GM23248 (cell line): ENCODE results near the gene IL2RA. TPM values are rescaled to one million over a fixed set of nuclear protein-coding genes. Genes with fewer than 3 reads are reported as not detected.
A peak's percentile ranks its signal among the peaks of the same experiment; 100 is the strongest.

Source experiments
- DNase-seq: peaks from one replicate; pipeline ENCODE4 v3.0.0-alpha.2; 2015
- H2AFZ ChIP-seq: fragments of 200-600 bp; sonication (generic); 2 replicates; pipeline ENCODE4 v1.6.1; 2016; ENCODE audit warnings: antibody characterized with exemption
- H3F3A ChIP-seq: fragments of 200-600 bp; sonication (generic); 2 replicates; pipeline ENCODE4 v1.6.1; 2016; ENCODE audit warnings: mild to moderate bottlenecking, antibody characterized with exemption, mixed run types; ENCODE audit not compliant: insufficient read depth
- H3K27ac ChIP-seq: fragments of 200-600 bp; sonication (generic); 2 replicates; pipeline ENCODE4 v1.5.1; 2016; ENCODE audit warnings: mild to moderate bottlenecking
- H3K27me3 ChIP-seq: fragments of 200-600 bp; sonication (generic); replicated peaks from 2 replicates; pipeline ENCODE4 v1.6.1; 2016; ENCODE audit warnings: mild to moderate bottlenecking; ENCODE audit not compliant: insufficient read depth
- H3K36me3 ChIP-seq: fragments of 200-600 bp; sonication (generic); 2 replicates; pipeline ENCODE4 v1.6.1; 2016; ENCODE audit warnings: low read depth, mild to moderate bottlenecking
- H3K4me1 ChIP-seq: fragments of 200-600 bp; sonication (generic); 2 replicates; pipeline ENCODE4 v1.6.1; 2016; ENCODE audit warnings: mild to moderate bottlenecking; ENCODE audit not compliant: insufficient read depth
- H3K4me2 ChIP-seq: fragments of 200-600 bp; sonication (generic); one replicate; pipeline ENCODE4 v1.6.1; 2016; ENCODE audit warnings: mild to moderate bottlenecking; ENCODE audit not compliant: unreplicated experiment
- H3K4me3 ChIP-seq: fragments of 200-600 bp; sonication (generic); 2 replicates; pipeline ENCODE4 v1.5.1; 2016; ENCODE audit warnings: mild to moderate bottlenecking
- H3K79me2 ChIP-seq: fragments of 200-600 bp; sonication (generic); 2 replicates; pipeline ENCODE4 v1.6.1; 2016; ENCODE audit warnings: mild to moderate bottlenecking; ENCODE audit not compliant: insufficient read depth
- H3K9ac ChIP-seq: fragments of 200-600 bp; sonication (generic); 2 replicates; pipeline ENCODE4 v1.6.1; 2016; ENCODE audit warnings: mild to moderate bottlenecking
- H3K9me2 ChIP-seq: fragments of 200-600 bp; sonication (generic); 2 replicates; pipeline ENCODE4 v1.6.1; 2016; ENCODE audit warnings: mixed run types, mild to moderate bottlenecking, moderate library complexity; ENCODE audit not compliant: insufficient read depth
- H3K9me3 ChIP-seq: fragments of 200-600 bp; sonication (generic); one replicate; pipeline ENCODE4 v1.6.1; 2017; ENCODE audit warnings: low read depth
- H4K20me1 ChIP-seq: fragments of 200-600 bp; sonication (generic); 2 replicates; pipeline ENCODE4 v1.6.0; 2016; ENCODE audit not compliant: insufficient read depth
- EZH2 ChIP-seq: fragments of 200-600 bp; sonication (generic); IDR thresholded peaks from 2 replicates; pipeline ENCODE4 v1.6.1; 2018; ENCODE audit warnings: antibody characterized with exemption, mild to moderate bottlenecking; ENCODE audit not compliant: insufficient read depth, poor library complexity, severe bottlenecking
- EZH2phosphoT487 ChIP-seq: fragments of 200-600 bp; sonication (generic); IDR thresholded peaks from 2 replicates; pipeline ENCODE4 v1.6.1; 2018; ENCODE audit warnings: antibody characterized with exemption, moderate library complexity, mild to moderate bottlenecking, low read depth; ENCODE audit not compliant: insufficient read depth
- WGBS, 2 experiments: methylation state at CpG; one replicate each; pipeline ENCODE4 v1.1.6; 2015 to 2017; ENCODE audit warnings: low lambda C conversion rate in 2 of 2, low coverage in 1 of 2; ENCODE audit errors: missing lambda C conversion rate in 2 of 2; 5-methylcytosine and 5-hydroxymethylcytosine counted together
- in situ Hi-C: fragments of 300-500 bp; cut with MboI; formaldehyde crosslinking; loops from 2 replicates; pipeline ENCODE4 v1.15.0; 2020
- polyA plus RNA-seq: library from polyadenylated mRNA; unstranded; fragments of >200 nt; fragmentation: Nextera tagmentation; extraction: Ambion mirVana; gene quantifications from 2 replicates; pipeline ENCODE4 v1.2.1, GENCODE V29; 2016
- total RNA-seq: library from RNA; depleted of rRNA; stranded (reverse); fragments of >200 nt; shearing (Covaris generic); gene quantifications from 2 replicates; pipeline ENCODE4 v1.2.3, GENCODE V29; 2014

Gene IL2RA
- total and polyA plus RNA-seq, 2 experiments from 2014 or later: not detected

GRCh38 chr10:6009961-6010360 lies 52.2 kb downstream of the IL2RA start:
- no peak overlapping the region for H3K9ac ChIP-seq
- peaks cover 13% of the 10 kb centered on the region for H3F3A ChIP-seq
- peak overlapping the region; percentile 80; the same call in 1 of the 2 replicates for H3K27ac ChIP-seq
- DNase-seq: peak; percentile 28
- no peaks in the 10 kb centered on the region for H3K36me3 ChIP-seq
- in situ Hi-C loops: no loop called here
- H3K4me3 ChIP-seq: no peak overlapping the region
- no peaks in the 10 kb centered on the region for H3K79me2 ChIP-seq
- no peak for TF ChIP-seq EZH2
- TF ChIP-seq EZH2phosphoT487: no peak
- H3K9me2 ChIP-seq: no peaks in the 10 kb centered on the region
- H3K27me3 ChIP-seq: no peaks in the 10 kb centered on the region; the same call in 1 of the 2 replicates
- 79 to 85% methylated on average over 4 of the region's 4 CpGs for WGBS, 2 experiments
- peaks cover 17% of the 10 kb centered on the region for H3K4me1 ChIP-seq
- H3K4me2 ChIP-seq: no peak overlapping the region
- H4K20me1 ChIP-seq: no peaks in the 10 kb centered on the region
- no peak overlapping the region for H2AFZ ChIP-seq
- H3K9me3 ChIP-seq: no peaks in the 10 kb centered on the region

DNA sequence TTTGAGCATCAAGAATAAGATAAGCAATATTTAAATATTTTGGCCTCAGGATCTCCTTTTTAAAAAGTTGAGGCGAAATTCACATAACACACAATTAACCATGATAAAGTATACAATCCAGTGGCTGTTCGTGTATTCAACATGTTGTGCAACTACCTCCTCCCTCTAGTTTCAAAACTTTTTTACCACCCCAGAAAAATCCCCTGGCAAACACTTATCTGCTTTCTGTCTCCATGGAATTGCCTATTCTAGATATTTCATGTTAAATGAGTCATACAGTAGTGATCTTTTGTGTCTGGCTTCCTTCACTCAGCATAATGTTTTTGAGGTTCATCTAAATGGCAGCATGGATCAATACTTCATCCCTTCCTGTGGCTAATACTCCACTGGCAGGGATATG lies 53.0 kb downstream of the IL2RA start:
- Histone ChIP-seq H3K4me3 (peak overlapping the region; percentile 73), H4K20me1 (no peaks in the 10 kb centered on the region), H3K9ac (peak overlapping the region; percentile 79), H3K9me3 (no peaks in the 10 kb centered on the region), H3K79me2 (no peaks in the 10 kb centered on the region), H3K27me3 (no peaks in the 10 kb centered on the region; the same call in 1 of the 2 replicates), H3F3A (peaks cover 13% of the 10 kb centered on the region), H3K4me1 (peaks cover 17% of the 10 kb centered on the region), H3K9me2 (no peaks in the 10 kb centered on the region), H3K4me2 (peak overlapping the region; percentile 98), H2AFZ (peak overlapping the region; percentile 76), H3K36me3 (no peaks in the 10 kb centered on the region), H3K27ac (peak overlapping the region; percentile 80)
- peak; percentile 86 for DNase-seq
- in situ Hi-C loops: no loop called here
- no peak for TF ChIP-seq EZH2
- no peak for TF ChIP-seq EZH2phosphoT487
- WGBS, 2 experiments: 2 to 3% methylated on average over 2 of the region's 2 CpGs

- Histone ChIP-seq H3K9me2 (no peaks in the 10 kb centered on the region), H3K36me3 (no peaks in the 10 kb centered on the region), H2AFZ (peak overlapping the region; percentile 76), H4K20me1 (no peaks in the 10 kb centered on the region), H3K27me3 (no peaks in the 10 kb centered on the region; the same call in 1 of the 2 replicates), H3K9ac (peak overlapping the region; percentile 79), H3F3A (peaks cover 13% of the 10 kb centered on the region), H3K79me2 (no peaks in the 10 kb centered on the region), H3K9me3 (no peaks in the 10 kb centered on the region), H3K4me3 (peak overlapping the region; percentile 73), H3K27ac (peak overlapping the region; percentile 80), H3K4me1 (peaks cover 17% of the 10 kb centered on the region), H3K4me2 (peak overlapping the region; percentile 98)
- WGBS, 2 experiments: 3 to 6% methylated on average over 5 of the region's 5 CpGs
- TF ChIP-seq EZH2phosphoT487: no peak
- no peak for TF ChIP-seq EZH2
- in situ Hi-C loops: no loop called here
- DNase-seq: peak; percentile 66
These were observed 53.5 kb downstream of the IL2RA start for GRCh38 chr10:6008497-6009142.

DNA sequence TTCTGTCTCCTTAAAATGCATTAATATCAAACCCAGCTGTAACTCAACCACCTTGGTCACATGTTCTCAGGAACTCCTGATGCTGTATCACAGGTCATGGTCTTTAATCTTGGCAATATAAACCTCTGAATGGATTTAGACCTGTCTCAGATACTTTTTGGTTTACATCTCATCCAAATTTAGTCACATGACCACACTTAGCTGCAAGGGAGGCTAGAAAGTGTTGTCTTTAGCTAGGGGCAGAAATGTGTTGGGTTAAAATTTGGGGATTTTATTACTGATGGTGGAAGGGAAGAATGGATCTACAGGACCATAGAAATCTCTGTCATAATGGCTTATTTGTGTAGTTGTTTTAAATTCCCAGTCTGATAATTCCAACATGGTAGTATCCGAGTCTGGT lies 55.2 kb downstream of the IL2RA start:
- no peaks in the 10 kb centered on the region for H3K9me3 ChIP-seq
- H3K36me3 ChIP-seq: no peaks in the 10 kb centered on the region
- H3K79me2 ChIP-seq: no peaks in the 10 kb centered on the region
- H3K27ac ChIP-seq: no peak overlapping the region
- H3K4me2 ChIP-seq: no peak overlapping the region
- no peak overlapping the region for H2AFZ ChIP-seq
- no peak for DNase-seq
- in situ Hi-C loops: no loop called here
- no peaks in the 10 kb centered on the region for H4K20me1 ChIP-seq
- H3K9ac ChIP-seq: no peak overlapping the region
- no peaks in the 10 kb centered on the region for H3K9me2 ChIP-seq
- peaks cover 13% of the 10 kb centered on the region for H3F3A ChIP-seq
- no peaks in the 10 kb centered on the region; the same call in 1 of the 2 replicates for H3K27me3 ChIP-seq
- peaks cover 17% of the 10 kb centered on the region for H3K4me1 ChIP-seq
- no peak overlapping the region for H3K4me3 ChIP-seq
- TF ChIP-seq EZH2phosphoT487 (no peak), EZH2 (no peak)
- 0% methylated on average over 1 of the region's 1 CpG for WGBS, 2 experiments
